ENCODE results near the gene NEO1. TPM values are rescaled to one million over a fixed set of nuclear protein-coding genes. Genes with fewer than 3 reads are reported as not detected.

Gene NEO1
- total RNA-seq, 1 experiment from 2014 or later = 41.8 TPM

DNA sequence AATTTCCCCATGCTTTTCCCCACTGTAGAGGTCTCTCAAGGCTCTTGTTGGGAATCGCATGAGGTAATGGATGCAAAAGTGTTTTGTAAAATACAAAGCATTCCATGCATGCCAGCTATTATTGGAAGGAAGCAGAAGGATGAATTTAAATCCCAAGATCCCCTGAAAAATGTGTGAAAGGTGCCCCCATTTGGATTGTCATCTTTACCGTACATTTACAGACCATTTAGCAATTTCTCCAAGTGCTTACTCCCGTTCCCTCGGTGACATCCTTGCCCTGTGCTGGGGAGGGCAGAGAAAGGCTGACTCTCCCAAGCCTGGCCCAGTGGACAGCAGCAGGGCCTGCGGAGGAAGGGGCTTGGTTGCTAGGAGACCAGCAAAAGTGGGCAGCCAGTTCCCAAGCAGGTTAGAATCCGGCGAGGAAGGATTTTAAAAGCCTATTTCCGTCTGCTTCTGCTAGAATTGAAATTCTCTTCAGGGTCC lies 31.1 kb upstream of the NEO1 start:
- H3T11ph ChIP-seq (ENCODE audit: low read length) = no peak overlapping the region
- H4K91ac ChIP-seq (ENCODE audit: insufficient read length, low read depth, low read length) = no peak overlapping the region
- H2BK12ac ChIP-seq (ENCODE audit: insufficient read length, low read depth, low read length) = no peak overlapping the region
- no peak overlapping the region; a peak in 1 of 5 replicates for H3K4me3 Mint-ChIP-seq
- no peak overlapping the region for H2BK20ac ChIP-seq (ENCODE audit: low read depth, low read length, poor library complexity, severe bottlenecking)
- no peaks in the 10 kb centered on the region for H3K9me3 ChIP-seq (ENCODE audit: control insufficient read depth, low read depth, low read length)
- peak; percentile 65 for DNase-seq
- H3K4ac ChIP-seq (ENCODE audit: low read depth, low read length) = no peak overlapping the region
- no peak overlapping the region for H3K14ac ChIP-seq (ENCODE audit: insufficient read depth, low read length)
- no CpG with 5 or more reads among the region's 8 CpGs for WGBS (ENCODE audit: extremely low coverage, insufficient read length, low lambda C conversion rate)
- no peak overlapping the region for H4K8ac ChIP-seq (replicated peaks; ENCODE audit: insufficient read length, low read depth, low read length)
- peak overlapping the region; percentile 1 for H3K4me2 ChIP-seq (ENCODE audit: insufficient read depth, insufficient read length, low read length)
- no peaks in the 10 kb centered on the region; the same call in 1 of the 2 replicates for H3K27me3 Mint-ChIP-seq (ENCODE audit: low read depth)
- no peak overlapping the region for H2BK5ac ChIP-seq (ENCODE audit: insufficient read length, low read length)
- H3K27me3 ChIP-seq (ENCODE audit: insufficient read depth, low read length) = no peaks in the 10 kb centered on the region
- TF ChIP-seq, protein P1, sequence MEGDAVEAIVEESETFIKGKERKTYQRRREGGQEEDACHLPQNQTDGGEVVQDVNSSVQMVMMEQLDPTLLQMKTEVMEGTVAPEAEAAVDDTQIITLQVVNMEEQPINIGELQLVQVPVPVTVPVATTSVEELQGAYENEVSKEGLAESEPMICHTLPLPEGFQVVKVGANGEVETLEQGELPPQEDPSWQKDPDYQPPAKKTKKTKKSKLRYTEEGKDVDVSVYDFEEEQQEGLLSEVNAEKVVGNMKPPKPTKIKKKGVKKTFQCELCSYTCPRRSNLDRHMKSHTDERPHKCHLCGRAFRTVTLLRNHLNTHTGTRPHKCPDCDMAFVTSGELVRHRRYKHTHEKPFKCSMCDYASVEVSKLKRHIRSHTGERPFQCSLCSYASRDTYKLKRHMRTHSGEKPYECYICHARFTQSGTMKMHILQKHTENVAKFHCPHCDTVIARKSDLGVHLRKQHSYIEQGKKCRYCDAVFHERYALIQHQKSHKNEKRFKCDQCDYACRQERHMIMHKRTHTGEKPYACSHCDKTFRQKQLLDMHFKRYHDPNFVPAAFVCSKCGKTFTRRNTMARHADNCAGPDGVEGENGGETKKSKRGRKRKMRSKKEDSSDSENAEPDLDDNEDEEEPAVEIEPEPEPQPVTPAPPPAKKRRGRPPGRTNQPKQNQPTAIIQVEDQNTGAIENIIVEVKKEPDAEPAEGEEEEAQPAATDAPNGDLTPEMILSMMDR (conservative IDR thresholded peaks at IDR 0.05) = no peak
- H3K9me3 Mint-ChIP-seq = no peaks in the 10 kb centered on the region
- H3K27ac ChIP-seq (ENCODE audit: insufficient read length, low read depth, low read length) = no peak overlapping the region
- peak overlapping the region in 2 of 3 experiments; percentile 62 to 71; a peak in 2 of 7 replicates for H3K27ac Mint-ChIP-seq
- no peak overlapping the region for H2AFZ ChIP-seq (ENCODE audit: low read length)
- H2BK15ac ChIP-seq (ENCODE audit: low read depth, low read length) = no peak overlapping the region
- no peaks in the 10 kb centered on the region for H3K23me2 ChIP-seq (ENCODE audit: insufficient read length, low read depth, low read length, poor library complexity, severe bottlenecking)
- no peak overlapping the region for H3K23ac ChIP-seq (ENCODE audit: insufficient read length, low read depth, low read length)
- no peak overlapping the region for H2BK120ac ChIP-seq (ENCODE audit: low read depth, low read length, poor library complexity, severe bottlenecking)
- no peak overlapping the region for H3K56ac ChIP-seq (ENCODE audit: insufficient read length, low read depth, low read length)
- H4K5ac ChIP-seq (ENCODE audit: insufficient read length, low read depth, low read length) = no peak overlapping the region
- H3K79me1 ChIP-seq (ENCODE audit: insufficient read depth, low read depth, low read length, poor library complexity, severe bottlenecking) = no peaks in the 10 kb centered on the region
- H3K4me1 Mint-ChIP-seq = peaks cover 46 to 51% of the 10 kb centered on the region in 2 experiments
- H4K20me1 ChIP-seq (ENCODE audit: control insufficient read depth, insufficient read depth, insufficient read length) = no peaks in the 10 kb centered on the region
- no peak overlapping the region for H2AK5ac ChIP-seq (ENCODE audit: insufficient read length, low read length)
- H3K36me3 Mint-ChIP-seq (ENCODE audit: insufficient read depth in 1 of 3, low read depth in 3 of 3) = no peaks in the 10 kb centered on the region
- no peak overlapping the region for H3K9ac ChIP-seq (ENCODE audit: extremely low read depth, insufficient read length, low read length)
- peak overlapping the region; percentile 24 for H3K18ac ChIP-seq (ENCODE audit: insufficient read length, low read depth, low read length)
- H3K79me2 ChIP-seq (ENCODE audit: insufficient read depth, low read length) = no peaks in the 10 kb centered on the region
- peaks cover 4% of the 10 kb centered on the region for H3K4me1 ChIP-seq (ENCODE audit: insufficient read depth, low read length)

All from H9 (cell line).